Loucy (cell line): ENCODE data around the gene GLRX5.
"Not testable (repeated sequence)": the region's sequence is repeated elsewhere in the genome, so short reads cannot be mapped to it uniquely, and the experiment has no call there.

Experiments
- CTCF ChIP-seq: fragments of 200-600 bp; sonication (generic); conservative IDR thresholded peaks from 2 replicates; pipeline ENCODE4 v1.5.1; 2014; ENCODE audit warnings: mild to moderate bottlenecking, antibody characterized with exemption, low read length
- EZH2phosphoT487 ChIP-seq: fragments of 200-600 bp; IDR thresholded peaks from 2 replicates; pipeline ENCODE4 v1.6.1; 2018; ENCODE audit warnings: antibody characterized with exemption, mild to moderate bottlenecking, moderate library complexity, borderline replicate concordance

GRCh38 chr14:95510344-95510743, 24.5 kb upstream of the GLRX5 start:
- not testable (repeated sequence) for TF ChIP-seq EZH2phosphoT487, CTCF
